ENCODE results near the gene ZFYVE21. TPM values are rescaled to one million over a fixed set of nuclear protein-coding genes. Genes with fewer than 3 reads are reported as not detected.

The ZFYVE21 gene
- polyA plus RNA-seq, 2 of the 4 experiments (the other 2 are of a cell fraction), result 28.7 to 33.0 TPM

- ATAC-seq (no peak), FAIRE-seq (no peak), DNase-seq (ENCODE audit: low read depth in 1 of 2, low spot score in 1 of 2) (no peak)
- no peak overlapping the region for H3K4me3 ChIP-seq
- H3K4me2 ChIP-seq, result no peak overlapping the region
- TF ChIP-seq NPAS2 (CRISPR knock-in tag; IDR thresholded peaks at IDR 0.05; ENCODE audit: borderline replicate concordance) (no peak), FOSL2 (IDR thresholded peaks at IDR 0.05) (no peak), FOSL2 (CRISPR knock-in tag; IDR thresholded peaks at IDR 0.05) (no peak), CTCF (IDR thresholded peaks at IDR 0.05) (no peak), MAZ (IDR thresholded peaks at IDR 0.05; ENCODE audit: borderline replicate concordance, low read depth, low read length) (no peak), RNF2 (IDR thresholded peaks at IDR 0.05; ENCODE audit: borderline replicate concordance, low read depth) (no peak), HDAC2 (IDR thresholded peaks at IDR 0.05) (no peak), NFE2L2 (conservative IDR thresholded peaks at IDR 0.05; ENCODE audit: low read length) (no peak), GATA3 (IDR thresholded peaks at IDR 0.05; ENCODE audit: borderline replicate concordance) (no peak), EP300 (IDR thresholded peaks at IDR 0.05) (no peak), FOSB (CRISPR knock-in tag; IDR thresholded peaks at IDR 0.05) (no peak), JUN (IDR thresholded peaks at IDR 0.05) (no peak), EHF (CRISPR knock-in tag; IDR thresholded peaks at IDR 0.05) (no peak), SREBF2 (IDR thresholded peaks at IDR 0.05) (no peak), BCL3 (IDR thresholded peaks at IDR 0.05) (no peak), PHF8 (IDR thresholded peaks at IDR 0.05; ENCODE audit: borderline replicate concordance, low read depth) (no peak), RCOR1 (IDR thresholded peaks at IDR 0.05; ENCODE audit: low read depth, low read length) (no peak), KDM5A (IDR thresholded peaks at IDR 0.05) (no peak), MAX (IDR thresholded peaks at IDR 0.05) (no peak)
- ChIA-PET POLR2A (no interaction called here), CTCF (interaction anchor here (0.6 to 1.3 kb wide), 8 partner anchors 8 to 96 kb away, joined by 3 to 7 read pairs (median 3); no protein-coding TSS in a partner anchor)
- WGBS (ENCODE audit: missing lambda C conversion rate), result 92% methylated on average over 16 of the region's 16 CpGs
- no peak overlapping the region for H3K27ac ChIP-seq
- no peaks in the 10 kb centered on the region for H3K9me3 ChIP-seq
- peaks cover 23% of the 10 kb centered on the region; the same call in 2 of the 3 replicates for H3K4me1 ChIP-seq
These were observed 3.0 kb downstream of the ZFYVE21 start for GRCh38 chr14:103718572-103718971.

DNA sequence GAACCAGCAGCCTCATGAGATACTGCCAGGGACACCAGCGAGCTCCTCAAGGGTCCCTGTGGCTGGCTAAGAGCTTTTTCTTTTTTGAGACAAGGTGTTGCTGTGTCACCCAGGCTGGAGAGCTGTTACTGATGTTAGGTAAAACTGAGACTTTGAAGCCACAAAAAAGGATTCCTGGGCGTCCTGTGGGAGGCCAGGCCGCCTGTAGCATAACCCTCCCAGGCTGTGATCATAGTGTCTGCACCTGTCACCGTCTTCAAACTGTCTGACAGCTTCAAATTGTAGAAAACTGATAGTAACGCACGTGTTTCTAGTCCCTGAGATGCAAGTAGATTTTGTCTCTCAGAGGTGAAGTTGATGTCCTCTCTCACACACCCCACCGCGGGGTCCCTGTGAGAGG is 4.1 kb downstream of the ZFYVE21 start:
- no peak overlapping the region for H3K4me2 ChIP-seq
- no peak for DNase-seq (ENCODE audit: low read depth in 1 of 2, low spot score in 1 of 2)
- H3K4me3 ChIP-seq, result no peak overlapping the region
- FAIRE-seq, result no peak
- no peak overlapping the region for H3K27ac ChIP-seq
- TF ChIP-seq NR3C1 (IDR thresholded peaks at IDR 0.05), result no peak
- TF ChIP-seq RFX5 (IDR thresholded peaks at IDR 0.05), result no peak
- no peak for TF ChIP-seq NPAS2 (CRISPR knock-in tag; IDR thresholded peaks at IDR 0.05; ENCODE audit: borderline replicate concordance)
- no peak for TF ChIP-seq FOXS1 (CRISPR knock-in tag; IDR thresholded peaks at IDR 0.05)
- WGBS (ENCODE audit: missing lambda C conversion rate), result 84% methylated on average over 8 of the region's 8 CpGs
- H3K9me3 ChIP-seq, result no peaks in the 10 kb centered on the region
- ATAC-seq, result no peak
- ChIA-PET POLR2A (no interaction called here), CTCF (interaction anchor here (0.7 to 1.5 kb wide), 3 partner anchors 9 to 89 kb away, joined by 3 to 4 read pairs (median 4); no protein-coding TSS in a partner anchor)
- peaks cover 14% of the 10 kb centered on the region; the same call in 2 of the 3 replicates for H3K4me1 ChIP-seq

All from A549 (cell line).